OCI-LY7 (cell line): ENCODE measurements around the gene UBA5.

Source experiments
- EZH2phosphoT487 ChIP-seq: fragments of 200-600 bp; sonication (generic); IDR thresholded peaks from 2 replicates; pipeline ENCODE4 v1.6.1; 2018; ENCODE audit warnings: low read depth, borderline replicate concordance, mild to moderate bottlenecking, mixed run types, antibody characterized with exemption, low read length, moderate library complexity, mixed read lengths
- TF ChIP-seq, protein P1 (sequence below): fragments of 200-600 bp; sonication (generic); conservative IDR thresholded peaks from 2 replicates; pipeline ENCODE4 v1.5.1; 2014; ENCODE audit warnings: mild to moderate bottlenecking, antibody characterized with exemption, low read length, moderate library complexity, mixed read lengths

DNA sequence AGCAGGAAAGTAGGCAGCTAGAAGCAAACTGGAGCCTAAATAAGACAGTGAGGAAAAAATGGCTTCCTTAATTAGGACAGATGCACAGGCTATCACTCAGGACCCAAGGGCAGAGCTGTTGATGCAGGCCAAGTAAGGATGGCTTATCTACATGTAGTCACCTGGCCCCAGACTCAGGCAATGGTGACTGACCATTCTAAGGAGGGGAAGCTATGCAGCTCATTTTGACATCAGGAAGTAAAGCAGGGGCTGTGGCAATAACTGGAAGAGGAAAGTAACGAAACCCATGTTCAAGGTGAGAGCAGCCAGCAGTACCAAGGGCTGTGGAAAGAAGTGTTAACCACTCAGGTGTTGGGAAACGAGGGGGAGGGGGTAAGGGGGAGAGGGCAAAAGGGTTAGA is 16.8 kb upstream of the UBA5 start:
- TF ChIP-seq, protein P1, sequence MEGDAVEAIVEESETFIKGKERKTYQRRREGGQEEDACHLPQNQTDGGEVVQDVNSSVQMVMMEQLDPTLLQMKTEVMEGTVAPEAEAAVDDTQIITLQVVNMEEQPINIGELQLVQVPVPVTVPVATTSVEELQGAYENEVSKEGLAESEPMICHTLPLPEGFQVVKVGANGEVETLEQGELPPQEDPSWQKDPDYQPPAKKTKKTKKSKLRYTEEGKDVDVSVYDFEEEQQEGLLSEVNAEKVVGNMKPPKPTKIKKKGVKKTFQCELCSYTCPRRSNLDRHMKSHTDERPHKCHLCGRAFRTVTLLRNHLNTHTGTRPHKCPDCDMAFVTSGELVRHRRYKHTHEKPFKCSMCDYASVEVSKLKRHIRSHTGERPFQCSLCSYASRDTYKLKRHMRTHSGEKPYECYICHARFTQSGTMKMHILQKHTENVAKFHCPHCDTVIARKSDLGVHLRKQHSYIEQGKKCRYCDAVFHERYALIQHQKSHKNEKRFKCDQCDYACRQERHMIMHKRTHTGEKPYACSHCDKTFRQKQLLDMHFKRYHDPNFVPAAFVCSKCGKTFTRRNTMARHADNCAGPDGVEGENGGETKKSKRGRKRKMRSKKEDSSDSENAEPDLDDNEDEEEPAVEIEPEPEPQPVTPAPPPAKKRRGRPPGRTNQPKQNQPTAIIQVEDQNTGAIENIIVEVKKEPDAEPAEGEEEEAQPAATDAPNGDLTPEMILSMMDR: no peak
- TF ChIP-seq EZH2phosphoT487: no peak
